Measurements from ENCODE around the gene CHST12. TPM values are rescaled to one million over a fixed set of nuclear protein-coding genes. Genes with fewer than 3 reads are reported as not detected.

The CHST12 gene
- polyA plus RNA-seq, 1 donor from 2014 or later = 6.4 TPM

DNA sequence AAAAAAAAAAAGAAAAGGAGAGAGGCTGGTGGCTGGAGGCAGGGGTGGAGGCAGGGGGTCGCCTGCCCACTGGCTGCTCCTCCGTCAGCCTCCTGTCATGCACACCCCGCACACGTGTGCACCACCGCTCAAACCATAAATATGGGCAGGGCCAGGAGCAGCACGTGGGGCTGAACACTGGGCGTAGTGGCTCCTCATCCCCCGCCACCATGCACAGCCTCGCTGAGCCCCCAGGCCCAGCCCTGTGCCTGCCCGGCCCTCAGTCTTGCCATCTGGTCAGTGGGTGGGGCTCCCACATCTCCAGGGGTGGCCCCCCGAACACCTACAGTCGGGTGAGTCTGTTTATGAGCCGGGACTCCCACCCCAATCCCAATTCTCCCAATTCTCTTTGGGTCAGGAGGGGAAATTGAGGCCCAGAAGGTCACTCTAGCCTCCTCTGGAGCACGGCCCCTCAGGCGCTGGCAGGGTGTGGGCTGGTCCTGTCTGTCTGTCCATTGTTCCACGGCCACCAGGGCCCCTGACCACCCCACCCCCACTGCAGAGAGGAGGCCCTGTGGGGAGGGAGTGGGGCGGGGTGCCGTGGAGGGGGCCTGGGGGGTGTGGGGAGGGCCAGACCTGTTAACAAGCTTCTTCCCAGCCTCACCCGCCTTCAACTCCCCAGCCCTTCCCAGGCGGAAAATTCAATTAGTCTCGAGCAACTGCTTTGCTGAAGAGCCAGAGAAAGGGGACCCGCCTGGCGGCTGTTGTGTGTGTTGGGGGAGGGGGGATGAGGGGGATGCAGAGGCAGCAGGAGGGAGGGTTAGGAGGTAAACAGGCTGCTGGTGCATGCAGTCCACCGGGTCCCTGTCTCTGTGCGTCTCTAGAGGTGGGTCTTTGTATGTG is 92.2 kb downstream of the CHST12 start:
- no peak for TF ChIP-seq MXI1 (conservative IDR thresholded peaks at IDR 0.05; ENCODE audit: poor library complexity, severe bottlenecking)
- TF ChIP-seq POLR2AphosphoS5 (IDR thresholded peaks at IDR 0.05) = no peak
- TF ChIP-seq EP300 (conservative IDR thresholded peaks at IDR 0.05; ENCODE audit: poor library complexity, severe bottlenecking) = no peak
- TF ChIP-seq EZH2 (IDR thresholded peaks at IDR 0.05; ENCODE audit: borderline replicate concordance, insufficient read depth, low read length, poor library complexity, severe bottlenecking) = no peak
- no peak for TF ChIP-seq RAD21 (conservative IDR thresholded peaks at IDR 0.05)
- no peak for TF ChIP-seq TAF1 (IDR thresholded peaks at IDR 0.05; ENCODE audit: low read depth)
- TF ChIP-seq, protein P1, sequence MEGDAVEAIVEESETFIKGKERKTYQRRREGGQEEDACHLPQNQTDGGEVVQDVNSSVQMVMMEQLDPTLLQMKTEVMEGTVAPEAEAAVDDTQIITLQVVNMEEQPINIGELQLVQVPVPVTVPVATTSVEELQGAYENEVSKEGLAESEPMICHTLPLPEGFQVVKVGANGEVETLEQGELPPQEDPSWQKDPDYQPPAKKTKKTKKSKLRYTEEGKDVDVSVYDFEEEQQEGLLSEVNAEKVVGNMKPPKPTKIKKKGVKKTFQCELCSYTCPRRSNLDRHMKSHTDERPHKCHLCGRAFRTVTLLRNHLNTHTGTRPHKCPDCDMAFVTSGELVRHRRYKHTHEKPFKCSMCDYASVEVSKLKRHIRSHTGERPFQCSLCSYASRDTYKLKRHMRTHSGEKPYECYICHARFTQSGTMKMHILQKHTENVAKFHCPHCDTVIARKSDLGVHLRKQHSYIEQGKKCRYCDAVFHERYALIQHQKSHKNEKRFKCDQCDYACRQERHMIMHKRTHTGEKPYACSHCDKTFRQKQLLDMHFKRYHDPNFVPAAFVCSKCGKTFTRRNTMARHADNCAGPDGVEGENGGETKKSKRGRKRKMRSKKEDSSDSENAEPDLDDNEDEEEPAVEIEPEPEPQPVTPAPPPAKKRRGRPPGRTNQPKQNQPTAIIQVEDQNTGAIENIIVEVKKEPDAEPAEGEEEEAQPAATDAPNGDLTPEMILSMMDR (IDR thresholded peaks at IDR 0.05; ENCODE audit: poor library complexity, severe bottlenecking) = no peak
- TF ChIP-seq SMC3 (conservative IDR thresholded peaks at IDR 0.05; ENCODE audit: poor library complexity) = no peak
- TF ChIP-seq, protein P2, sequence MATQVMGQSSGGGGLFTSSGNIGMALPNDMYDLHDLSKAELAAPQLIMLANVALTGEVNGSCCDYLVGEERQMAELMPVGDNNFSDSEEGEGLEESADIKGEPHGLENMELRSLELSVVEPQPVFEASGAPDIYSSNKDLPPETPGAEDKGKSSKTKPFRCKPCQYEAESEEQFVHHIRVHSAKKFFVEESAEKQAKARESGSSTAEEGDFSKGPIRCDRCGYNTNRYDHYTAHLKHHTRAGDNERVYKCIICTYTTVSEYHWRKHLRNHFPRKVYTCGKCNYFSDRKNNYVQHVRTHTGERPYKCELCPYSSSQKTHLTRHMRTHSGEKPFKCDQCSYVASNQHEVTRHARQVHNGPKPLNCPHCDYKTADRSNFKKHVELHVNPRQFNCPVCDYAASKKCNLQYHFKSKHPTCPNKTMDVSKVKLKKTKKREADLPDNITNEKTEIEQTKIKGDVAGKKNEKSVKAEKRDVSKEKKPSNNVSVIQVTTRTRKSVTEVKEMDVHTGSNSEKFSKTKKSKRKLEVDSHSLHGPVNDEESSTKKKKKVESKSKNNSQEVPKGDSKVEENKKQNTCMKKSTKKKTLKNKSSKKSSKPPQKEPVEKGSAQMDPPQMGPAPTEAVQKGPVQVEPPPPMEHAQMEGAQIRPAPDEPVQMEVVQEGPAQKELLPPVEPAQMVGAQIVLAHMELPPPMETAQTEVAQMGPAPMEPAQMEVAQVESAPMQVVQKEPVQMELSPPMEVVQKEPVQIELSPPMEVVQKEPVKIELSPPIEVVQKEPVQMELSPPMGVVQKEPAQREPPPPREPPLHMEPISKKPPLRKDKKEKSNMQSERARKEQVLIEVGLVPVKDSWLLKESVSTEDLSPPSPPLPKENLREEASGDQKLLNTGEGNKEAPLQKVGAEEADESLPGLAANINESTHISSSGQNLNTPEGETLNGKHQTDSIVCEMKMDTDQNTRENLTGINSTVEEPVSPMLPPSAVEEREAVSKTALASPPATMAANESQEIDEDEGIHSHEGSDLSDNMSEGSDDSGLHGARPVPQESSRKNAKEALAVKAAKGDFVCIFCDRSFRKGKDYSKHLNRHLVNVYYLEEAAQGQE (IDR thresholded peaks at IDR 0.05; ENCODE audit: borderline replicate concordance) = no peak
- Histone ChIP-seq H3F3A (ENCODE audit: insufficient read depth, low read length, poor library complexity, severe bottlenecking) (no peaks in the 10 kb centered on the region), H3K9me2 (ENCODE audit: insufficient read depth, low read length) (no peaks in the 10 kb centered on the region), H3K27me3 (ENCODE audit: insufficient read depth, low read depth, low read length) (no peaks in the 10 kb centered on the region), H4K20me1 (ENCODE audit: insufficient read depth) (no peaks in the 10 kb centered on the region), H2AFZ (ENCODE audit: low read depth, low read length) (no peak overlapping the region), H3K27ac (ENCODE audit: low read length) (no peak overlapping the region), H3K36me3 (ENCODE audit: insufficient read depth, low read length) (no peaks in the 10 kb centered on the region), H3K4me2 (ENCODE audit: low read length) (no peak overlapping the region), H3K9ac (ENCODE audit: low read length) (no peak overlapping the region), H3K79me2 (replicated peaks; ENCODE audit: insufficient read depth, low read length) (no peaks in the 10 kb centered on the region), H3K9me3 (ENCODE audit: low read length) (no peaks in the 10 kb centered on the region), H3K4me3 (ENCODE audit: low read length) (no peak overlapping the region)

DNA sequence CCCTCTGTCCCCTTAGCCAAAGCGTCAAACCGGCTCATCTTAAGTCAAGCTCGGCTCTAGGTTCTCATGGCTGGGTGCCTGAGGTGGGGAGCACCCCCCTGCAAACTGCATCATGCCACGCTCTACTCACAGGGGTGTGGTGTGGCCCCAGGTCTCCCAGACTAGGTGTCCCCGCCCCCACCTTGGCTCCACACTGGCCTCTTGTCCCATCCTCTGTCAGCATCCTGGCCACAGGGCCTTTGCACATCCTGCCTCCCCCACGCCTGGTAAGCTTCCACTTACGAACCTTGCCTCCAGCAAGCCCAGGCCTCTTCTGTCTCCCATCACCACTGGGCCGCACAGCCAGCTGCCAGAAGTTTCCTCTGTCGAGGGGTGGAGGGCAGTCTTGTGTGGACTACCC is 93.0 kb downstream of the CHST12 start:
- no peaks in the 10 kb centered on the region for H4K20me1 ChIP-seq (ENCODE audit: insufficient read depth)
- no peaks in the 10 kb centered on the region for H3F3A ChIP-seq (ENCODE audit: insufficient read depth, low read length, poor library complexity, severe bottlenecking)
- H3K9ac ChIP-seq (ENCODE audit: low read length) = no peak overlapping the region
- no peaks in the 10 kb centered on the region for H3K9me3 ChIP-seq (ENCODE audit: low read length)
- no peaks in the 10 kb centered on the region for H3K9me2 ChIP-seq (ENCODE audit: insufficient read depth, low read length)
- no peaks in the 10 kb centered on the region for H3K36me3 ChIP-seq (ENCODE audit: insufficient read depth, low read length)
- H3K4me2 ChIP-seq (ENCODE audit: low read length) = no peak overlapping the region
- H3K27ac ChIP-seq (ENCODE audit: low read length) = no peak overlapping the region
- H3K79me2 ChIP-seq (replicated peaks; ENCODE audit: insufficient read depth, low read length) = no peaks in the 10 kb centered on the region
- H3K27me3 ChIP-seq (ENCODE audit: insufficient read depth, low read depth, low read length) = no peaks in the 10 kb centered on the region
- H3K4me3 ChIP-seq (ENCODE audit: low read length) = no peak overlapping the region
- H2AFZ ChIP-seq (ENCODE audit: low read depth, low read length) = no peak overlapping the region
- TF ChIP-seq POLR2AphosphoS5 (IDR thresholded peaks at IDR 0.05) (no peak), SMC3 (conservative IDR thresholded peaks at IDR 0.05; ENCODE audit: poor library complexity) (no peak), EP300 (conservative IDR thresholded peaks at IDR 0.05; ENCODE audit: poor library complexity, severe bottlenecking) (no peak), RAD21 (conservative IDR thresholded peaks at IDR 0.05) (no peak), EZH2 (IDR thresholded peaks at IDR 0.05; ENCODE audit: borderline replicate concordance, insufficient read depth, low read length, poor library complexity, severe bottlenecking) (no peak), TAF1 (IDR thresholded peaks at IDR 0.05; ENCODE audit: low read depth) (no peak), MXI1 (conservative IDR thresholded peaks at IDR 0.05; ENCODE audit: poor library complexity, severe bottlenecking) (no peak)
- TF ChIP-seq, protein P1 (IDR thresholded peaks at IDR 0.05; ENCODE audit: poor library complexity, severe bottlenecking) = no peak
- TF ChIP-seq, protein P2 (IDR thresholded peaks at IDR 0.05; ENCODE audit: borderline replicate concordance) = no peak

All from neural cell (in vitro differentiated cells).